Epidermal melanocyte (primary cell): Measurements from ENCODE around the gene ANKRD65.
"Not testable (repeated sequence)": the region's sequence is repeated elsewhere in the genome, so short reads cannot be mapped to it uniquely, and the experiment has no call there.

Experiments used
- DNase-seq: peaks from one replicate; pipeline ENCODE4 v3.0.0; 2011; ENCODE audit warnings: low spot score; ENCODE audit not compliant: insufficient read length

Gene ANKRD65

DNA sequence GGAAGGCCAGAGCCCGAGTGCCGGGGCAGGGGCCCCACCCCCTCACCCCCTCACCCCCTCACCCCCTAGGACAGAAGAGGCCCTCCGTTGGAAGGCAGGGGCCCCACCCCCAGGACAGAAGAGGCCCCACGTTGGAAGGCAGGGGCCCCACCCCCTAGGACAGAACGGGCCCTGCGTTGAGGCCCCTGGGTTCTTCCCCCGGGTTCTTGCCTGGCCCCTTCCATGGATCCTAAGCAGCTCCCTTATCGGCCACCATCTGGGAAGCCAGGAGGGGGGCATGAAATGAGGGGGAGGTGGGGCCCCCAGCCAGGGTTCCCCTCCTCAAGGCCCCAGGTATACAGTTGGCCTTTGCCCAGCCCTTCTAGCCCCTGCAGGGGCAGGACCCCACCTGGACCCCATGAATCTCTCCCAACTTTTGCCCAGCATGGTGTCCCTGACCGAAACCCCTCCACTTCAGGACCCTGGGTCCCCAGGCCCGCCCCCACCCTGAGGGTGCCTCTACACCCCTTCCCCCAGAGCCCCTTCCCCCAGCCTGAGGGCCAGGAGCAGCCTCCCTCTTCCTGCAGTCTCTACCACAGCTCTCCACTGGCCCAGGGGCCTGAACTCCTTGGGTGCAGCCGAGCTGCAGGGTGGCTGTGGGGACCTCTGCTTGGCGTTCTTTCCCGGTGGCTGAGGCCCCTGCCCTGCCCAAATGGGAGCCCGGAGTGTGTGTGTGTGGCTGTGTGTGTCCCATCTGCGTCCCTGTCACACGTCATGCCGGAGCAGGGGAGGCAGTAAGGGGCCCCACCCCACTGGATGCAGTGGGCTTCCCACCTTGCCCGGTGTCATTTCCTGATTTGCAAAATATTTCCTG, 10.1 kb upstream of the ANKRD65 start:
- no peak for DNase-seq

DNA sequence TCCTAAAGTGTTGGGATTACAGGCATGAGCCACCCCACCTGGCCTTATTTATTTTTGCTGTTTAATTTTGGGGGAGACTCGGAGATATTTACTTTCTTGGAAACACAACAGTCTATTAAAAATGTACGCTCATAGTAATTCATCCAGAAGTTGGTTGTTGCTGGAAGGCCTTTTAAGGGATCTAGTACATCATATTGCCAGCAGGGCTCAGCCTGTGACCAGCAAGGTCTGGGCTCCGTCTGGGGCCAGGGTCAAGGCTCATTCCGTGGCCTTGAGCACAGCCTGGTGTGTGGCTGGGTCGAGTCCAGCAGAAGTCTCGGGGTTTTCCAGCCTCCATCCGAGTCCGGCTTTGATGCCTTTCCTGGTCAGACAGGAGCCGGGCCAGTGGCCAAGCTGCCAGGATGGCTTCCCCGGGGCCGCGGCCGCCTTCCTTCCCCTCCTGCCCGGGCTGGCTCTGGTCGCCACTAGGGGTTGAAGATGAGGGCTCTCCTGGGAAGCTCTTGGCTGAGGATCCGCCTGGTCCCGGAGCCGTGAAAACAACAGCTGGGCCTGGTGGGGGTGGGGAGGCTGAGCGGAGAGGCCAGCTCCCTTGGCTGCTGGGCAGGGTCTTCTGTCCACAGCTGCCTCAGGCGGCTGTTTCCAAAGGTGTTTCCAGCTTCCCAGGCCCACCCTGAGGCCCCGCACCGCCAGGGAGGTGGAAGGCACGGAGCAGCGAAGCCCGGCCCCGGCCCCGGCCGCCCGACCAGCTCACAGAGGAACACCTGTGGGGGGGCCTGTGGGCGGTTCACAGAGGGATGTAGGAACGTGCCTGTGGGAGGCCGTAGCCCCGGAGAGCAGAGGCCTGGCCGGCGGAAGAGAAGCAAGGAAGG, 9.3 kb upstream of the ANKRD65 start:
- peak; percentile 47 for DNase-seq

DNA sequence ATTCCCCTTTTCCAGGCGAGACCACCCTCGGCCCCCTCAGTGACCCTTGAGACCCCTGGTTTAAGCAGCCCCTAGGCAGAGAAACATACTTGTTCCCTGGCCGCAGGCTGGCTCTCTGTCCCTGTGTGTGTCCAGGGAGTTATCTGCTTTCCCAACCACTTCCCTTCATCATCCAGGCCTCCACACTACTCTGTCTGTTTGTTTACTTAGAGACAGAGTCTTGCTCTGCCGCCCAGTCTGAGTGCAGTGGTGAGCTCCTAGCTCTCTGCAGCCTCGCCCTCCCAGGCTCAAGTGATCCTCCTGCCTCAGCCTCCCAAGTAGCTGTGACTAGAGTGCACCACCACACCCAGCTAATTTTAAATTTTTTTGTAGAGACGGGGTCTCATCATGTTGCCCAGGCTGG, 8.6 kb upstream of the ANKRD65 start:
- DNase-seq: no peak

DNA sequence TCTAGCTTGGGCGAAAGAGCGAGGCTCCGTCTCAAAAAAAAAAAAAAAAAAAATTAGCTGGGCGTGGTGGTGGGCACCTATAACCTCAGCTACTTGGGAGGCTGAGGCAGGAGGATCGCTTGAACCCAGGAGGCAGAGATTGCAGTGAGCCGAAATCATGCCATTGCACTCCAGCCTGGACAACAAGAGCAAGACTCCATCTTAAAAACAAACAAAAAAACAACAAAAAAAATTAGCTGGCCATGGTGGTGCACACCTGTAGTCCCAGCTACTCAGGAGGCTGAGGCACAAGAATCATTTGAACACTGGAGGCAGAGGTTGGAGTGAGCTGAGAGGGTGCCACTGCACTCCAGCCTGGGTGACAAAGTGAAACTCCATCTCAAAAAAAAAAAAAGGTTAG, 7.9 kb upstream of the ANKRD65 start:
- not testable (repeated sequence) for DNase-seq

DNA sequence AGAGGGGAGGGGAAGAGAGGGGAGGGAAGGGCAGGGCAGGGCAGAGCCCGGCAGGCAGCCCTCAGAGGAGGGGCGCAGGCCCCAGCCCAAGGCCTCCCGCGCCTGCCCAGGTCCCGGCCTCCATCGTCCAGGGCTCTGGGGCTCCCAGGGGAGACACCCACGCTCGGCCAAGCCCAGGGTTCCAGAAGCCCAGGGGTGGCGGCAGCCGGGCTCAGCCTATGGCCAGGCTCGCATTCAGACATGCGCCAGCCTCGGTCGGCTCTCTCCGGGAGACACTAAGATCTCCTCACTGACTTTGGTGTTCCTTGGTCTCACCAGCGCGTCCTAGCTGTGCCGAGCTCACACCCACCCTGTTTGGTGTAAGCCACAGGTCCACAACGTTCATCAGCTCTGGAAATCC, 7.1 kb upstream of the ANKRD65 start:
- DNase-seq: no peak

DNA sequence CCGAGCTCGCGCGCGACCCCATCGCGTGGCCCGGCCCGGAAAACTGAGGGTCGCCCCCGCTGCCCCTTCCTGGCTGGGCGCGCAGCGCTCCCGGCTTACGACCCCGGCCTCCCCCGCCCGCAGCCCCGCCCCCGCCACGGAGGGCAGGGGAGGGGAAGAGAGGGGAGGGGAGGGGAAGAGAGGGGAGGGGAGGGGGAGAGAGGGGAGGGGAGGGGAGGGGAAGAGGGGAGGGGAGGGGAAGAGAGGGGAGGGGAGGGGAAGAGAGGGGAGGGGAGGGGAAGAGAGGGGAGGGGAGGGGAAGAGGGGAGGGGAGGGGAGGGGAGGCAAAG, 6.7 kb upstream of the ANKRD65 start:
- DNase-seq: peak; percentile 21

DNA sequence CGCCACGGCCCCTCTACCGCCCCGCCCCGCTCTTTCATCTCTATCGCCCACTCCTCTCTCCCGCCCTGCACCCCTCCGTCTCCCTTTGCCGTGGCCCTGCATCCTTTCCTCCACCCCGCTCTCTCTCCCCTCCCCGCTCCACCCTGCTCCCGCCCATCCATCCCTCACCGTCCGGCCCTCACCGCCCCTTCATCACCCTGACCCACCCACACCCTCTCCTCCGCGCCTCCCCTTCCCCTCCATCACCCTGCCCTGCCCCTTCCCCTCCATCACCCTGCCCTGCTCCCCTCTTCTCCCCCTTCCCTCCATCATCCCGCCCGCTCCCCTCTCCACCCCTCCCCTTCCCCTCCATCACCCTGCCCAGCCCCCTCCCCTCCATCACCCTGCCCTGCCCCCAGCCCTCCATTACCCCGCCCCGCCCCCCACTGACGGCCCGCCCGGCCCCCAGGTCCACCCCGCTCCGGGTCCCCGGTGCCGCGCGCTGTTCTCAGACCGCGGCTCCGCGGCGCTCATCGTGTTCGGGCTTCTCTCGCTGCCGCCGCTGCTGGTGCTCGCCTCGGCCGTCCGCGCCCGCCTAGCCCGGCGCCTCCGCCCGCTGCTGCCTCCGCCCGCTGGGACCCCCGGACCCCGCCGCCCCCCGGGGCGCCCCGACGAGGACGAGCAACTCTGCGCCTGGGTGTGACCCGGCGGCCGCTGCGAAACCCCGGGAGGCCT, 6.2 kb upstream of the ANKRD65 start:
- peak; percentile 44 for DNase-seq

DNA sequence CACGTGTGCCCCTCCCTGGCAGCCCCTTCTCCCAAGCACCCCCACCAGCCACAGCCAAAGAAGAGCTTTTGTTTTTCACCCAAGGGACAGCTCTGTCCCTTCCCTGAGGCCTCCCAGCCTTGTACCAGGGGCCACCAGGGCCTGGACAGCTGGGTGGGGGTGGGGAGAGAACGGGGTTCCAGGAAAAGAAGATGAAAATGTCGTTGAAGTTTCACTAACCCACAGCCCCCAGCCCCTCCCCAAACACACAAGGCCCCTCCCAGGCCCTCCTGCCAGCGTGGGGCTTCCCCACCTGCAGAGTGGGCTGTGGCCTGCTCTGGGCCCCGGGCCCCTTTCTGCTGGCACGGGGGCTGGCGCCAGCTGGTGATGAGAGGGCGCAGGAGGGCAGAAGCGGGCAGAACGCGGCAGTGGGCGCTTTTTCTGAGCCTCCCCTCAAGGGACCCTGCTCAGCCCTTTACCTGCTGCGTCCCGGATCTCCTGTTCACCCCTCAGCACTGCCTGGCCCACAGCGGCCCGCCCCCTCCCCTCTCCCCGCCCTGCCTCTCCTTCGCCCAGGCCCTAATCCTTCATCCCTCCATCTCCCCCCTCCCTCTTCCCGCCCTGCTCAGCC, 5.5 kb upstream of the ANKRD65 start:
- no peak for DNase-seq

DNA sequence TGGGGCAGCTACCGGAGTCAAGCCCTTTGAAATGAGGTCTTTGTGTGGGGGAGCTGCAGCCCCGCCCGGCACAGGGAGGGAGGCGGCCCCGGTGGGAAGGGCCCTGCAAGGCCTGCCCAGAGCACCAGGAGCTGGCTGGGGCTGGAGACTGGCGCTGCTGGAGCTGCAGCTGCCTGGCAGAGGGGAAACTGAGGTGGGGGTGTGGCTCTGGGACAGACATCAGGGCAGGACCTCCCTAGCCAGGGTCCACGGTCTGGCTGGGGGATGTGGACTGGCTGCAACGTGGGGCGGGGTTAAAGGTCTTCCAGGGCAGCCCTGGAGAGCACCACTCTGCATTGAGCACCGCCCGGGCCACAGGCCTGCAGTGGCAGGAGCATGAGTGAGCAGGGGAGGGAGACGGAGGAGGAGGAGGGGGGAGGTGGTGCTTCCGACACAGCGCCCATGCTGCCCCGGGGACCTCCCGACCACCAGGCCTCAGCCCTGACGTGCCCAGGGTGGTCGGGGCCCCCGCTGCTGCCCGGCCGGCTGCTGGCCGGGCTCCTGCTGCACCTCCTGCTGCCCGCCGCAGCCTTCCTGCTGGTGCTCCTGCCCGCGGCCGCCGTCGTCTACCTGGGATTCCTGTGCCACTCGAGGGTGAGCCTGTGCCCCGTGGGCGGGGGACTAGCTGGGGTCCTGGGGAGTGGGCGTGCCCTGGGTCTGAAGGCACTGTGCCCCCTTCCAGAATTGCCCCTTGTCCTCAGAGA, 4.8 kb upstream of the ANKRD65 start:
- no peak for DNase-seq

DNA sequence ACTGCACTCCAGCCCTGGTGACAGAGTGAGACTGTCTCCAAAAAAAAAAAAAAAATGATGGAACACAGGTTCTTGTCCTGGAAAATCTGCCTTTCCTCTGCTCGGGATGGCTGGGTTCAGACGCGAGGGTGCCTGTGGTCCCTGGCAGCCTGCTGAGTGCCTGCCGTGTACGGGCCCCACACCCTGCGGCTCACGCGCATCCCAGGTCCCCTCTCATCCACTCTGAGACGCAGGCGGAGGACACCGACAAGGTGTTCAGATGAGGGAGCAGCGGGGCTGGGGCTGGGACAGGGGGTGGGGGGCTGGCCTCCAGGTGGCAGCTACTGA, 4.3 kb upstream of the ANKRD65 start:
- DNase-seq: peak; percentile 11

DNA sequence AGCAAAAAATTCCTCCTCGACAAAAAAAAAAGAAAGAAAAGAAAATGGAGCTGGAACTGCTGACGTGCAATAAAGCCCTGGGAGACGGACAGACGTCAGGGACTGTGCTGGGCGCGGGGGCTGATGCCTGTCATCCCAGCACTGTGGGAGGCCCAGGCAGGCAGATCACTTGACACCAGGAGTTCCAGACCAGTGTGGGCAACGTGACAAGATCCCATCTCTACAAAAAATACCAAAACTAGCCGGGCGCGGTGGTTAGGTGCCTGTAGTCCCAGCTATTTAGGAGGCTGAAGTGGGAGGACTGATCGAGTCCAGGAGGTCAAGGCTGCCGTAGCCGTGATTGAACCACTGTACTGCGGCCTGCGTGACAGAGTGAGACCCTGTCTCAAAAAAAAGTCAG, 3.6 kb upstream of the ANKRD65 start:
- DNase-seq: no peak

DNA sequence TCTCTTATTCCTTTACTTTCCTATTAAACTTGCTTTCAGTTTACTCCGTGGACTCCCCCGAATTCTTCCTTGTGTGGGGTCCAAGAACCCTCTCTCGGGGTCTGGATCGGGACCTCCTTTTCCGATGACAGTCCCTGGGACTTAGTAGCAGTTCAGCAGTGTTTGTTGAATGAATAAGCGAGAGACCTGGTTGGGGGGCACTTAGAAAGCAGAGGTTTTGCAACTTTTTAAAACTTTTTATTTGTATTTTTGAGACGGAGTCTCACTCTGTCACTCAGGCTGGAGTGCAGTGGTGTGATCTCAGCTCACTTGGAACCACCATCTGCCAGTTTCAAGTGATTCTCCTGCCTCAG, 2.1 kb upstream of the ANKRD65 start:
- peak; percentile 11 for DNase-seq

DNA sequence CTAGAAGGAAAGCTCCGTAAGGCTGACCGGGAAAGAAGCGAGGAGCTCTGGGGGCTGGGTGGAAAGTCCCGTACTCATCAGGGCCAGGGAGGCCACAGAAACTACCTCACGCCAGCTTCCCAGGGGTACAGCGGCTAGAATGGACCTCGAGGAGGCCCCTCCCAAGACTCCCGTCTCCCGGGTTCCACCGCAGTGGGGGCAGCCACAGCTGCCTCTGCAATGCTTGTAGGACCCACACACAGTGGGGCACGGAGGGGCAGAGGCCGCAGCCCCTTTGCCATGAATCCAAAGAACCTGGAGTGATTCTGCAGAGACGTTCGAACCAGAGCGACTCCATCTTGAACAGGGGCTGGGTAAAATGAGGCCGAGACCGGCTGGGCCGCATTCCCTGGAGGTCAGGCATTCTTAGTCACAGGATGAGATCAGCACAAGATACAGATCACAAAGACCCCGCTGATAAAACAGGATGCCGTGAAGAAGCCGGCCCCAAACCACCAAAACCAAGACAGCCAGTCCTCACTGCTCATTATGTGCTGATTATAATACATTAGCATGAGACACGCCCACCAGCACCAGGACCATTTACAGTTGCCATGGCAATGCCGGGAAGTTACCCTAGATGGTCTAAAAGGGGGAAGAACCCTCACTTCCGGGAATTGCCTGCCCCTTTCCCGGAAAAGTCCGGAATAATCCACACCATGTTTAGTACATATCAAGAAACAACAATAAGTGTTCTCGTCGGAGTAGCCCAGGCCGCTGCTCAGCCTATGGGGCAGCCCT, 1.6 kb upstream of the ANKRD65 start:
- peak; percentile 17 for DNase-seq

DNA sequence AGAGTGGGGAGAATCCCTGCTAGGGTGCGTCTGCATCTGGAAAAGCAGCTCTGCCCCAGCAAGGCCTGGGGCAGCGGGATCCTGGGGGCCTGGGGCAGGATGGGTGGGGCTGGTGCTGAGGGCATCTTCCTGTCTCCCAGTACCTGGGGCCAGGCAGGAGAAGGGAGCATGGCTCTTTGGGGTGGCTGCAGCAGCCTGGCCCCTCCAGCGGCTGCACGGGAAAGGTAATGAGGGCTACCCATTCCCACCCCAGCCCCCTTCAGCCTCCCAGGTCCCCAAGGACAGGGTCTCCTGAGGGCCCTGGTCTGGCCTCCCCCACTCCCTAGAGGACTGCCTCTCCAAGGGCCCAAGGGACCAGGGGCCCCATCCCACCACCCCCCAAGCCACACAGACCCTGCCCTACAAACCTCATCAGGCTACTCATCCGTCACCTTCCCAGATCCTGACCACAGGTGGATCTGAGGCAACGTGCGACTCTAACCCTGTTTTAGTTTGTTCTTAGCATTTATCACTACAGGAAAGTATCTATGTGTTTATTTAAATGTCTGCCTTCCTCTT, 910 bp upstream of the ANKRD65 start:
- peak; percentile 12 for DNase-seq

DNA sequence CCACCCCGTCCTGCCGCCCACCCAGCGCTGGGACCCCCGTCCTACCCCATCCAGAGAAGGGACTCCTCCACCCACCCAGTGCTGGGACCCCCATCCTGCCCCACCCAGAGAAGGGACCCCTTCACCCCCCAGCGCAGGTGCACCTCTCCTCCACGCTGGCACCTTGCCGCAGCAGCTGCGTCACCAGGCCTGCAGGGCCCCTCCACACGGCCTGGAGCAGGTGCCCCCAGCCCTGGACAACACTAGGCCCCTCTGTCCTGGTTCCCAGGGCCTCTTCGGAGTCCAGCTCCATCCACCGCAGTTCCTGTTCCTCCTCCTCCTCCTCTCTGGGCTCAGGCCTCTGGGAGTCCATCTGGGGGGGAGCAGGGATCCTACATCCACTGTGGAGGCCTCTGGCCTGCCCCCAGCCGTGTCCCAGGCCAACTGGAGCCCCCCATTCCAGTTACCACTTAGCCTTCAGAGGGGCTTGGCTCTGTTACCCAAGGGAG, 378 bp downstream of the ANKRD65 start:
- peak; percentile 15 for DNase-seq

DNA sequence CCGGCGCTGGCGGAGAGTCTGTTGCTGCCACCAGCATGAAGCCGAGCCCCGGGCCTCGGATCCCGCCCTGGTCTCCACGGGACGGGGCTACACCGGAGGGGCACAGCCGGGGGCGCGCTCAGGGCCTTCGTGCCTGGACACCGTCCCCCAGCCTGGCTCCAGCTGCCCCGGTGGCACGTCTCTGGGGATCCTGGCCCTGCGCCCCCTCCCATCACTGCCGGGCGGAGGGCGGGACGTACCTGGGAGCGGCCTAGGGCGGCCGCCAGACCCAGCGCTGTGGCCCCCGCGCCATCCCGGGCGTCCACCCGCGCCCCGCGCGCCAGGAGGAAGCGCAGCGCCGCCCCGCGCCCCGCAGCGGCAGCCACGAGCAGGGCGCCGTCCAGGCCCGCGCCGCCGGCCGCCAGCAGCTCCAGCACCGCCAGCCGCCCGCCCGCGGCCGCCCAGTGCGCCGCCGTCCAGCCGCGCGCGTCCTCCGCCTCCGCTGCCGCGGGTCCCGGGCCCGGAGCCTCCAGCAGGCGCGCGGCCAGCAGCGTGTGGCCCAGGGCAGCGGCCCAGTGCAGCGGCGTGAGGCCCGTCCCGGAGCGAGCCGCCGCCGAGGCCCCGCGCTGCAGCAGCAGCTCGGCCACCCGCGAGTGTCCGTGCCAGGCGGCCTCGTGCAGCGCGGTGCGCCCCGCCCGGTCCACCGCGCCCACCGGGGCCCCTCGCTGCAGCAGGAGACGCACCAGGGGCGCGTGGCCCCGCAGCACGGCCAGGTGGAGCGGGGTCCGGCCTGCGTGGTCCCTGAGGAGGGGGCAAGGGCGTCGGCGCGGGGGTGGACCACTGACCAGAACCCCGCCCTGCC, 1.0 kb downstream of the ANKRD65 start:
- peak; percentile 17 for DNase-seq

DNA sequence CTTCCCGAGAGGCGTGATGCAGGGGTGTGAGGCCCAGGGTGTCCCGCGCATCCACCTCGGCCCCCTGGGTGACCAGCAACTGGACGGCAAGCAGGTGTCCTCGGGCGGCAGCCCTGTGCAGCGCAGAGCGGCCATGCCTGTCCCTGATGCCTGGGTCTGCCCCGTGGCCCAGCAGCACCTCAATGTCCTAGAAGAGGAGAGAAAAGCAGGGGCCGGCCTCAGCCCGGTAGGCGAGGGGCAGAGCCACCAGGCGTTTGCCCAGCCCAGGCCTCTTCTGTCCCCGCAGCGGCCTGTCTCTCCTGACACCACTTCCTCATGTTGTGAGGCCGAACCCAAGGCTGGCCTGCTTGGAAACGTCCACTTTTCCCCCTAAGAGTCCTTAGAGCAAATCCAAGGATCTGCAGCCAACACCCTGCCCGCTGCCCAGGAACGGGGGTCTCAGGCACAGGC, 1.7 kb downstream of the ANKRD65 start:
- peak; percentile 12 for DNase-seq

DNA sequence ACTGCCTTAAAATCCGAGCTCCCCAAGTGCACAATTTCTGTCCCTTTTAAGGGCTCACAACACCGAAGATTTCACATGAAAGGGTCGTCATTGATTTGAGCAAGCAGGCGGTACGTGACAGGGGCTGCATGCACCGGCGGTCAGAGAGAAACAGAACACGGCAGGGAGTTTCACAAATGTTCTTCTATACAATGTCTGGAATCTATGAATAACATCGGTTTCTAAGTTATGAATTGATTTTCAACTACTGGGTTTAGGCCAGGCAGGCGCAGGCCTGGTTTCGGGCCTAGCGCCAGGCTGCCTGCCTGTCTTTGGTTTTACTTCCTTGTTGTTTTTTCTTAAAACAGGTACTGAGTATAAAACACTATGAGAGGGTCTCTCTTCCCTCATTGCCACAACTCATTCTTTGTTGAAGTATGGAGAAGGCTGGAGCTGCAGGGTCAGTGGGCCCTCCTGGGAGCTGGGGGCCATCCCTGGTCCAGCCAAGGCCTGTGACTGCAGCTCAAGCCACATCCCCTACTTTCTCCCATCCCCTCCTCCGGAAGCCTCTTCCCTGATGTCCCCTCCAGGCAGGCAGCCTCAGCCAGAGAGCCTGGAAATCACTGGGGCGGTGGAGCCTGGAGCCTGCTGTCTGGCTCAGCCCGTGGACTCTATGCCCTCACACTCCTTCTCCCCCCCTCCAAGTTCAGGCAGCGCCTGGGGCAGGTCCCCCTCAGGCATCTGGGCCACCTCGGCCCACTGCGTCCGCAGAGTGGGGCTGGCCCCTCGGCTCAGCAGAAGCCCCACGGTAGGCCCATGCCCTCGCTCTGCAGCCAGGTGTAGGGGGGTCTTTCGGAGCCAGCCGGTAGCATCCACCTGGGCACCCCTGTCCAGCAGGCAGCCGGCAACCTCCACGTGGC, 2.4 kb downstream of the ANKRD65 start:
- no peak for DNase-seq
